ENCODE measurements around the gene RXYLT1. TPM values are rescaled to one million over a fixed set of nuclear protein-coding genes. Genes with fewer than 3 reads are reported as not detected.

RXYLT1 gene
- total and polyA plus RNA-seq, 11 donors: 7.6 to 28.3 (median 20.7) TPM

DNA sequence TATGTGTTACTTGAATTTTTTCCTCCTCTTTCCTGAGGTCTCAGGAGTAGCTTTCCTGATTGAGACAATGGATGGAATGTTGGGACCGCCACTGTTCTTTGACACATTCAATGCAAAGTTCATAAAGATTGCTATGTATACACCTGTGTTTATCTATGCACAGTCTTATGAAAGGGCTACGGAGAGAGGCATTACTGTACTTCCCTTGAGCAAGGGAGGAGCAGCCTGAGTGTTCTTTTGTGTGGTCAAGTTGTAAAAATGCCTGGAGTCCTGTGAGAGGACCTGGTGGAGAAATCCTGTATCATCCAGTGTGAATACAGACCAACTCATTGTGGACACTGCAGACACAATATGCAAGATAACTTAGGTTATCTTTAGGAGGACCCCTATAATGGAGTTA is 66.0 kb downstream of the RXYLT1 start:
- WGBS, 4 donors: 42 to 52% (median 45%) methylated on average over 2 of the region's 2 CpGs
- no peak for TF ChIP-seq POLR2A (IDR thresholded peaks at IDR 0.05)
- TF ChIP-seq, protein P1, sequence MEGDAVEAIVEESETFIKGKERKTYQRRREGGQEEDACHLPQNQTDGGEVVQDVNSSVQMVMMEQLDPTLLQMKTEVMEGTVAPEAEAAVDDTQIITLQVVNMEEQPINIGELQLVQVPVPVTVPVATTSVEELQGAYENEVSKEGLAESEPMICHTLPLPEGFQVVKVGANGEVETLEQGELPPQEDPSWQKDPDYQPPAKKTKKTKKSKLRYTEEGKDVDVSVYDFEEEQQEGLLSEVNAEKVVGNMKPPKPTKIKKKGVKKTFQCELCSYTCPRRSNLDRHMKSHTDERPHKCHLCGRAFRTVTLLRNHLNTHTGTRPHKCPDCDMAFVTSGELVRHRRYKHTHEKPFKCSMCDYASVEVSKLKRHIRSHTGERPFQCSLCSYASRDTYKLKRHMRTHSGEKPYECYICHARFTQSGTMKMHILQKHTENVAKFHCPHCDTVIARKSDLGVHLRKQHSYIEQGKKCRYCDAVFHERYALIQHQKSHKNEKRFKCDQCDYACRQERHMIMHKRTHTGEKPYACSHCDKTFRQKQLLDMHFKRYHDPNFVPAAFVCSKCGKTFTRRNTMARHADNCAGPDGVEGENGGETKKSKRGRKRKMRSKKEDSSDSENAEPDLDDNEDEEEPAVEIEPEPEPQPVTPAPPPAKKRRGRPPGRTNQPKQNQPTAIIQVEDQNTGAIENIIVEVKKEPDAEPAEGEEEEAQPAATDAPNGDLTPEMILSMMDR (IDR thresholded peaks at IDR 0.05): no peak
- intact Hi-C loops (cut with DNase I): loop anchor here (2.0 to 10.0 kb wide), 9 partner anchors 87 to 559 kb away; partner anchors contain the start of genes C12orf56 (in 1 of the 10) and XPOT (in 1 of the 10)
- Histone ChIP-seq H3K27me3 (no peaks in the 10 kb centered on the region), H3K27ac (peak overlapping the region in 1 of 12 donors; percentile 95), H3K4me1 (peaks cover 0 to 36% (median 9%) of the 10 kb centered on the region in 12 donors), H3K4me3 (peak overlapping the region in 9 of 12 donors; percentile 63 to 100 (median 94)), H3K36me3 (no peaks in the 10 kb centered on the region), H3K9me3 (no peaks in the 10 kb centered on the region)
- no peak for ATAC-seq
- no peak for DNase-seq

DNA sequence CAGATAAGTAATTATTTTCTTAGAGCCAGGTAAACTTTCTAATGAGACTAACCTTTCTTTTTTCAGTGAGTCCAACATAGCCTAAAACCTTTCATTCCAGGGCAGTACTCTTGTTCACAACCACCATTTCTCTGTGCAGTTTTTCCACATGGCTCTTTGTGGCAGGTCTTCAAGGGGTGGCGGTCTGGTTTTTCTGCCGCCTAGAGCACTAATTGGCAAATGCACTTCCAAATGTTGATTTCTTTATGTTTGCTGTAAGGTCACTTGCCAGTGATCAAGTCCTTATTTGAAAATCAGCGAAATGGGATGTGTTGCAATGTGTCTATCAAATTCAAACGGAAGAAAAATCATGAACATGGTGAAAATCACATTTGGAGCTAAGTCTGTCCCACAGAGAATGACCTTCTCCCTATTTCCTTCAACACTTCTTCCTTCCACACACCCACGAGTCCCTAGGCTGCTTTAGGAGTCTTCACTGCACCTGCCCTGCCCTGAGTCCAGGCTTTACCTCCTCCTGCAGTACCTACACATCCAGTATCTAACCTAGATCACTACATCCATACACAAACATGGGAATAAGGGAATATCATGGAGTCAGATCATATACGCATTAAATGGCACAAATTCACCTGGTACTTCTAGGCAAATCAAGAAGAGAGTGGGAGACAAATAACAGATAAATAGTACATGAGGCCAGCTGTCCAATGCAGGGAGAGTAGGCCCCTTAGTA is 66.7 kb downstream of the RXYLT1 start:
- Histone ChIP-seq H3K4me1 (peaks cover 0 to 36% (median 9%) of the 10 kb centered on the region in 12 donors), H3K4me3 (peak overlapping the region in 5 of 12 donors; percentile 1 to 100 (median 95)), H3K9me3 (no peaks in the 10 kb centered on the region), H3K27ac (no peak overlapping the region), H3K36me3 (no peaks in the 10 kb centered on the region), H3K27me3 (no peaks in the 10 kb centered on the region)
- no peak for ATAC-seq
- no peak for DNase-seq
- no peak for TF ChIP-seq POLR2A (IDR thresholded peaks at IDR 0.05)
- intact Hi-C loops (cut with DNase I): loop anchor here in 7 of 10 donors (5.0 to 10.0 kb wide), 7 partner anchors 86 to 558 kb away; partner anchors contain the start of genes C12orf56 (in 1 of the 7) and XPOT (in 1 of the 7)
- WGBS, 4 donors: 88 to 92% (median 89%) methylated on average over 6 of the region's 6 CpGs

DNA sequence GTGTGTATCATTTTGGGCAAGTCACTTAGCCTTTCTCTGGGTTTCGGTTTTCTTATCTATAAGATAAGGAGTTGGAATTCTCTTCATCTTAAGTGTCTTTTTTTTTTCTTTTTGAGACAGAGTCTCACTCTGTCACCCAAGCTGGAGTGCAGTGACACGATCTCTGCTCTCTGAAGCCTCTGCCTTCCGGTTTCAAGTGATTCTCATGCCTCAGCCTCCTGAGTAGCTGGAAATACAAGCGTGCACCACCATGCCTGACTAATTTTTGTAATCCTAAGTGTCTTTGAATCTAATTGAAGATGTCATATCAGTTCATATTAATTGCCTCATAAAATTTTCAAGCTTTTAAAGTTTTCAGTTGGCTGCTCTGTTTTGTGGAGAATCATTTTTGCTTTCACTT is 68.7 kb downstream of the RXYLT1 start:
- Histone ChIP-seq H3K36me3 (no peaks in the 10 kb centered on the region), H3K27ac (no peak overlapping the region), H3K9me3 (no peaks in the 10 kb centered on the region), H3K4me3 (no peak overlapping the region), H3K27me3 (no peaks in the 10 kb centered on the region), H3K4me1 (peaks cover 0 to 30% (median 9%) of the 10 kb centered on the region in 12 donors)
- TF ChIP-seq POLR2A (IDR thresholded peaks at IDR 0.05): no peak
- TF ChIP-seq, protein P1 (IDR thresholded peaks at IDR 0.05): no peak
- no peak for ATAC-seq
- WGBS, 4 donors: 66 to 80% (median 77%) methylated on average over 4 of the region's 4 CpGs
- intact Hi-C loops (cut with DNase I): loop anchor here in 7 of 10 donors (5.0 to 10.0 kb wide), 7 partner anchors 84 to 556 kb away; partner anchors contain the start of genes C12orf56 (in 1 of the 7) and XPOT (in 1 of the 7)
- DNase-seq: no peak

DNA sequence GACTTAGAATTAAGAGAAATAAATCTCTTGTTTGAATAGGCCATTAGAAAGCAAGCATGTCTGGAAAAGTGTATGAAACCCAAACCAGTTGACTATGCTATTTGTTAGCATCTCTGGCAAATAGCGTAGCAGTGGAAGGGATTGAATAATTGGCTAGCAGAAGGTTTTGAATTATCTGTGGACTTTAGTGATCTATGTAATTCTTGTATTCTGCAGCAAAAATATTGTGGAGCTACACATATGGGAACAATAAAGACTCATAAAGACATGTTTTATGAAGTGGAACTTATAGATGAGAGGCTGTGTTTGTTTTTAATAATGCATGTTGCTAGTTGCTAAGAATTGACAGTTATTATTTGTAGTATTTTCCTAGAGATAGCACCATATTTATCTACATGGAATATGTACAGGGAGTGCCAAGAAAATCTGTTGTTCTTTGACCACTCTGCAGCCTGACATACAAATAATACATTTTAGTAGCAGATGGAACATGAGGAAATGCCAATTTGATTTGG is 69.5 kb downstream of the RXYLT1 start:
- Histone ChIP-seq H3K4me3 (no peak overlapping the region), H3K36me3 (no peaks in the 10 kb centered on the region), H3K9me3 (no peaks in the 10 kb centered on the region), H3K27me3 (no peaks in the 10 kb centered on the region), H3K27ac (no peak overlapping the region), H3K4me1 (peaks cover 0 to 30% (median 9%) of the 10 kb centered on the region in 12 donors)
- intact Hi-C loops (cut with DNase I): loop anchor here in 7 of 10 donors (5.0 to 10.0 kb wide), 7 partner anchors 83 to 556 kb away; partner anchors contain the start of genes C12orf56 (in 1 of the 7) and XPOT (in 1 of the 7)
- 85 to 90% (median 89%) methylated on average over 1 of the region's 1 CpG for WGBS, 4 donors
- ATAC-seq (no peak), DNase-seq (no peak)
- TF ChIP-seq, protein P1 (IDR thresholded peaks at IDR 0.05): no peak
- no peak for TF ChIP-seq POLR2A (IDR thresholded peaks at IDR 0.05)

Data from heart left ventricle (tissue), 16 donors.